Sigmoid colon (tissue), 7 donors: ENCODE data around the gene ASB16. TPM values are rescaled to one million over a fixed set of nuclear protein-coding genes. Genes with fewer than 3 reads are reported as not detected.

Experiments
- DNase-seq: peaks from one replicate; pipeline ENCODE4 v3.0.0-alpha.2; 2019
- H3K27ac ChIP-seq, 4 donors: fragments of 200-600 bp; sonication (generic); one replicate each; pipeline ENCODE4 v1.5.1; 2016 to 2019; ENCODE audit warnings: mild to moderate bottlenecking in 1 of 4
- H3K27me3 ChIP-seq, 3 donors: fragments of 200-600 bp; sonication (generic); one replicate each; pipeline ENCODE4 v1.5.1; 2019; ENCODE audit warnings: mild to moderate bottlenecking in 1 of 3
- H3K36me3 ChIP-seq, 4 donors: fragments of 200-600 bp; sonication (generic); one replicate each; pipeline ENCODE4 v1.5.1; 2016 to 2019
- H3K4me1 ChIP-seq, 4 donors: fragments of 200-600 bp; sonication (generic); one replicate each; pipeline ENCODE4 v1.5.1; 2017 to 2019
- H3K4me3 ChIP-seq, 4 donors: fragments of 200-600 bp; sonication (generic); one replicate each; pipeline ENCODE4 v1.5.1; 2017 to 2019; ENCODE audit warnings: mild to moderate bottlenecking in 2 of 4, moderate library complexity in 1 of 4
- H3K9me3 ChIP-seq, 4 donors: fragments of 200-600 bp in 3 of 4; sonication (generic) in 3 of 4; one replicate each; pipeline versions ENCODE4 v1.5.1 to v1.6.1; 2013 to 2019
- CTCF ChIP-seq, 4 experiments: fragments of 450-650 bp in 3 of 4; fragments of 200-600 bp in 1 of 4; IDR thresholded peaks; one replicate each; pipeline ENCODE4 v1.5.1; 2016 to 2019; ENCODE audit warnings: antibody characterized with exemption in 4 of 4, mild to moderate bottlenecking in 3 of 4, moderate library complexity in 2 of 4
- EP300 ChIP-seq, 4 donors: sonication (generic); formaldehyde crosslinking; IDR thresholded peaks; one replicate each; pipeline ENCODE4 v1.6.1; 2017; ENCODE audit warnings: antibody characterized with exemption in 4 of 4
- POLR2A ChIP-seq, 2 donors: fragments of 450-650 bp; IDR thresholded peaks; one replicate each; pipeline ENCODE4 v1.6.1; 2016; ENCODE audit warnings: antibody characterized with exemption in 2 of 2, mild to moderate bottlenecking in 2 of 2, moderate library complexity in 2 of 2
- POLR2AphosphoS5 ChIP-seq, 4 donors: sonication (generic); formaldehyde crosslinking; IDR thresholded peaks; one replicate each; pipeline ENCODE4 v1.6.1; 2017; ENCODE audit warnings: antibody characterized with exemption in 4 of 4
- WGBS, 2 donors: extraction: QIAGEN DNeasy Blood & Tissue Kit; methylation state at CpG; one replicate each; pipeline ENCODE4 v1.1.7; 2013; 5-methylcytosine and 5-hydroxymethylcytosine counted together
- intact Hi-C: fragments of 100-400 bp; cut with DNase I; formaldehyde crosslinking; loops from one replicate; pipeline ENCODE4 v1.15.1; 2023
- polyA plus RNA-seq, 3 donors: library from polyadenylated mRNA; stranded (reverse); fragments of 200-250 nt; gene quantifications; one replicate each; pipeline ENCODE4 v1.2.3, GENCODE V29; 2013
- total RNA-seq, 4 donors: library from RNA; depleted of rRNA; stranded (reverse); fragments of >200 nt; gene quantifications; one replicate each; pipeline ENCODE4 v1.1.0, GENCODE V29; 2016
- donor health status: healthy with polysubstance abuse.
- donor health status: Bipolar disorder and iron deficiency.
- donor health status: healthy.

The ASB16 gene
- total and polyA plus RNA-seq, 7 donors: 0.19 to 4.2 (median 1.1) TPM; not detected in 2

- Histone ChIP-seq H3K27me3 (no peaks in the 10 kb centered on the region), H3K4me3 (peak overlapping the region in 1 of 4 donors; percentile 21), H3K4me1 (peaks cover 0 to 41% (median 15%) of the 10 kb centered on the region in 4 donors), H3K9me3 (no peaks in the 10 kb centered on the region), H3K27ac (peak overlapping the region; percentile 65 to 74 (median 70)), H3K36me3 (peaks cover 16 to 65% (median 49%) of the 10 kb centered on the region in 4 donors)
- WGBS, 2 donors: 68 to 74% methylated on average over 11 of the region's 11 CpGs
- TF ChIP-seq EP300 (IDR thresholded peaks at IDR 0.05): no peak
- TF ChIP-seq POLR2AphosphoS5 (IDR thresholded peaks at IDR 0.05): no peak
- TF ChIP-seq CTCF (IDR thresholded peaks at IDR 0.05): no peak
- no peak for TF ChIP-seq POLR2A (IDR thresholded peaks at IDR 0.05)
- DNase-seq: no peak
- intact Hi-C loops: loop anchor here (1.0 to 10.0 kb wide), 3 partner anchors 121 to 295 kb away; partner anchors contain the start of genes GPATCH8 and GRN
Measured at GRCh38 chr17:44209786-44210341, 39.4 kb downstream of the ASB16 start.

GRCh38 chr17:44210342-44211192 is 40.1 kb downstream of the ASB16 start:
- Histone ChIP-seq H3K27ac (peak overlapping the region; percentile 65 to 74 (median 70)), H3K27me3 (no peaks in the 10 kb centered on the region), H3K4me3 (peak overlapping the region in 2 of 4 donors; percentile 1 to 21), H3K4me1 (peaks cover 0 to 38% (median 15%) of the 10 kb centered on the region in 4 donors), H3K36me3 (peaks cover 22 to 72% (median 56%) of the 10 kb centered on the region in 4 donors), H3K9me3 (no peaks in the 10 kb centered on the region)
- intact Hi-C loops: loop anchor here (1.0 to 10.0 kb wide), 3 partner anchors 121 to 294 kb away; partner anchors contain the start of genes GPATCH8 and GRN
- WGBS, 2 donors: 29 to 30% methylated on average over 64 of the region's 64 CpGs
- peak in 3 of 4 donors; percentile 54 to 69 (median 55) for TF ChIP-seq POLR2AphosphoS5 (IDR thresholded peaks at IDR 0.05)
- no peak for TF ChIP-seq POLR2A (IDR thresholded peaks at IDR 0.05)
- peak; percentile 95 to 99 (median 98) for TF ChIP-seq CTCF (IDR thresholded peaks at IDR 0.05)
- peak; percentile 96 for DNase-seq

DNA sequence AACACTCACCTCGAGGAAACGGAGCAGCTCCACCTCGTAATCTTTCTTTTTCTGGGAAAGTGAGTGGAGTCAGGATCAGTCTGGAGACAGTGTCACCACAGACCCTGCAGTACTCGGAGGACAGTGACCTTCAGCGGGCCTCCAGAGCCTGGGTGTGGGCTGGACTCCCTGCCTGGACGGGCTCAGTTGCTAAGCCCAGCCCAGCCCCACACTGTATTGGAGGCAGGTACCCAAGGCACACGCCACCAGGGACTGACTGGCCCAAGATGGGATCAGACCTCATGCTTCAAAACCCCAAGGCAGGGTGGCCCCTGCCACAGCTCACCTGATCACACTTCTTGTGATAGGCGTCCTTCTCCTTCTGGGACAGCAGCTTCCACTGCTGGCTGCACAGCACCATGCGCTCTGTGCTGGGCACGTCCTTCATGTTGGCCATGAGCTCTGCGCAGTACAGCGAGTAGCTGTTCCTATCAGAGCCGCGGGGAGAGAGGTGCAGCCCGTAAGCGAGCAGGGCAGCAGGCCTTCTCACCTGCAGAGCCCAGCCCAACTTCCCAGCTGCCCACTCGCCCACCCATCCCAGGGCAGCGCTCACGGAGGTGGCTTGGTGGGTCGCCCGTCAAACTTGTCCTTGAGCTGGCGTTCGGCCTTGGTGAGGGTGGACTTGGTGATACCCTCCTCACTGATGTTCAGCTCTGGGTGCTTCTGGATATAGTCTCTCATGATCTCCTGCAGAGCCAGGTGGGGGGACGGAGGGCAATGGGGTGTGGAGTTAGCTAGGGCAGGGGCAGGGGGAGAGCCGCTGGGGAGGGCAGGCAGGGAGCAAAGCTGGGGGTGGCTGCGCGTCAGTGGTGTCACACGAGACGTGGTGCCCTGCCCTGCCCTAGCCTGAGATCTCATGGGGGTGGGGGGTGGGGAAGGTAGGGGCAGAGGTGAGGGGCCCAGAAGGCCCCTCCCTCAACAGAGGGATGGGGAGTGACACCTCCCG is 41.1 kb downstream of the ASB16 start:
- DNase-seq: no peak
- 91 to 92% methylated on average over 30 of the region's 30 CpGs for WGBS, 2 donors
- peaks cover 32 to 81% (median 63%) of the 10 kb centered on the region in 4 donors for H3K36me3 ChIP-seq
- H3K9me3 ChIP-seq: no peaks in the 10 kb centered on the region
- TF ChIP-seq POLR2AphosphoS5 (IDR thresholded peaks at IDR 0.05): no peak
- no peak for TF ChIP-seq CTCF (IDR thresholded peaks at IDR 0.05)
- no peak for TF ChIP-seq POLR2A (IDR thresholded peaks at IDR 0.05)
- no peak for TF ChIP-seq EP300 (IDR thresholded peaks at IDR 0.05)
- intact Hi-C loops: loop anchor here (5.0 to 10.0 kb wide), 2 partner anchors 136 to 293 kb away; partner anchors contain the start of genes GPATCH8 and GRN
- no peaks in the 10 kb centered on the region for H3K27me3 ChIP-seq
- peak overlapping the region in 3 of 4 donors; percentile 65 to 74 (median 70) for H3K27ac ChIP-seq
- no peak overlapping the region for H3K4me3 ChIP-seq
- H3K4me1 ChIP-seq: peaks cover 0 to 43% (median 17%) of the 10 kb centered on the region in 4 donors
